ENCODE results near the gene ARSB.
"Not testable (repeated sequence)": the region's sequence is repeated elsewhere in the genome, so short reads cannot be mapped to it uniquely, and the experiment has no call there.

ARSB gene

GRCh38 chr5:78953092-78953800 is 31.9 kb downstream of the ARSB start:
- no peak for DNase-seq (ENCODE audit: low read depth)

DNA sequence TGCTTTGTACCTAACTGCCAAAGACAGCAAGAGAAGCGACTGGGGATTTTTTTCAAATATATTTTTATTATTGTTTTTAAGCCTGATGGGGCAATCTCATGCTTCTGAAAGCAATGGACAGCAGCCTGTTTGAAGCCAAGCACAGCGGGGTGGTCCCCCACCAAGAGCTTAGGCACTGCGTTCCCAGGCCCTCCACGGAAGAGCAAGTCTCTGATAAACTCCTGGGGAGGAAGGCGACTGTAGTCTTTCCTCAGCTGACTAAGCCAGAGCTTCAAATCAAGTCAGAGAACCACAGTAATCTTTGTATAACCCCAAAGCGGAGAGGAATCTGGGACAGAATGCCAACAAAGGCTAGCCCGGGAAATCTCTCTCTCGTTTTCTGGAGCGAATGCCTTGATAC is 54.4 kb downstream of the ARSB start:
- no peak for DNase-seq (ENCODE audit: low read depth)

DNA sequence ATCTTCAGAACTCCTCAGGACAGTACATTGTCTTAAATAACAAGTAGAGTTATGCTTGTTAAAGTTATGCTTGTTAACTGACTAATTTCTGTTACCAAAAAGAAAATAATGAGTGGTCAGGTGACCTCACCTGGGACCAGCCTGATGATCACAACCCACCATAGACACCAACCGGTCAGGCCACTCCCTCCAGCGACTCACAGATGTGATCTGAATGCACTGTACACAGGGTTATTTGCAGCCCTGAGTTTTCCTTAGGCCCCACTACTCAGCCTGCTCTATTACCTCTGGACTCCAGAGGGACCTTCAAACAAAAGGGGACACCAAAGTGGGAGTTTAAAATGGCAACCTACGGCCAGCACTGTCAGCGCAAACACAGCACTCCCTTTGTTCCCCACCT is 55.3 kb downstream of the ARSB start:
- DNase-seq (ENCODE audit: low read depth), result no peak

- no peak for DNase-seq (ENCODE audit: low read depth)
Observed at GRCh38 chr5:78927657-78928282, 57.3 kb downstream of the ARSB start.

DNA sequence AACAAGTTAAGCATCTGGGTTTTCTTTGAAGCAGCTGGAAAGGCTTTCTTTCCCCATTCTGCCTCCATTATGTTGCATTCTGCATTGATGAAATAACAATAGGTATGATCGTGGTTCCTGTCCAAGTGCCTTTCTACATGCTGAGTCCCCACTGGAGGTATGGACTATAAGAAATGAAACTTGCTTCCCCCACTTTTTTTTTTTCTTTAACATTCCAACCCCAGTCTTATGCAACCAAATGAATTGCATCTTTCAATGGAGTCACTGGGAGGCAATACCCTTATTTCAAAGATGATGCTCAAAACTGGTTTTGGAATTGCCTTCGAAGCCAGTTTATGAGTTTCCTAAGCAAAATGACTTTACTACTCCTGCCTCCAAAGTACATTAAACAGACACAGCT is 58.9 kb downstream of the ARSB start:
- DNase-seq (ENCODE audit: low read depth), result no peak

DNA sequence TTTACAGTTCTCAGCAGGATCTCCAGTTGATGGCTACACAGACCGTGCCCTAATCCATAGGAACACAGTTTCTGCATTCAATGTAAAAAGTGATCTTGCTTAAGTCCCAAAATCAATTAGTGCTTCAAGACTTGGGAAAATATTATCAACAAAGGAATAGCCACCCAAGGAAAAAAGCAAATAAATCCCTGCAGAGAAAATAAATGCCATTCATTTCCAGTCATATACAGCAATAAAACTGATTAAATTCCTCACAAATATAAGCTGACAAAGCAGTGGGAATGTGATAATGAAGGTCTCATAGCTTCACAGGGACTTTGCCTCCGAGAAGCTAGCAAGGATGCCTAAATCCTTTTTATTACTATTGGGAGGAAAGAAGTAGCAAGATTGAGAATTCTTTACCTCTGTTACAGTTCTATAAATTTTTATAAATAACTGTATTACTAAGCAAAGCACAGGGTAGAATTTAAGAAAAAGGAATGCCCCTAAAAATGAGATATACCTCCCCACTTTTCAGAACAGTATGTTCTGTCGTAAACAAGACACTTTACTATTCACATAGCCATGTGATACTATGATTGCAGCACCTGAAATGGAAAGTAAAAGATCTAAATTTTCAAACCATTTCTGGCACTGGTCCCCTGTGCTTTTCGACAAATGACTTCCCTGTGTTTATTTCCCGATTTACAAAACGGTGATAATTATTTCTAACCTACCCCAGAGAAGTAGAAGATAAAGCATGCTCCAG is 59.8 kb downstream of the ARSB start:
- DNase-seq (ENCODE audit: low read depth), result no peak

DNA sequence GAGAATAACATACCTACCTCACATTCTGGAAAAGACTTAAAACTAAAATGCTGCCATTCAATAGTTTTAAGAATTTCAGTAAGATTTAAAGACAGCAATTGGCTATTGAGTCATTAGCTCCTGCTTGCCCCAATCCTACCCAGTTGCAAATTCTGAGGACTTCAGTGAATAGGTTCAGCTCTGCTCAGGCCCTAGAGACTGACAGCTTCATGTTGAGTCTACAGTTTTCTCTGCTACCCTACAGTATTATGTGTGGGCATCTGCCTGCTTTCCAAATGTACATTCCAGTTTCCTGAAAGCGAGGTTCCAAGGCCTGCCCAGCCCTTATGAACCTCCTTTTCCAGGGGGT is 61.5 kb downstream of the ARSB start:
- DNase-seq (ENCODE audit: low read depth), result no peak

- DNase-seq (ENCODE audit: low read depth), result no peak
Observed at GRCh38 chr5:78922879-78923621, 62.1 kb downstream of the ARSB start.

GRCh38 chr5:78920604-78921003 is 64.5 kb downstream of the ARSB start:
- no peak for DNase-seq (ENCODE audit: low read depth)

DNA sequence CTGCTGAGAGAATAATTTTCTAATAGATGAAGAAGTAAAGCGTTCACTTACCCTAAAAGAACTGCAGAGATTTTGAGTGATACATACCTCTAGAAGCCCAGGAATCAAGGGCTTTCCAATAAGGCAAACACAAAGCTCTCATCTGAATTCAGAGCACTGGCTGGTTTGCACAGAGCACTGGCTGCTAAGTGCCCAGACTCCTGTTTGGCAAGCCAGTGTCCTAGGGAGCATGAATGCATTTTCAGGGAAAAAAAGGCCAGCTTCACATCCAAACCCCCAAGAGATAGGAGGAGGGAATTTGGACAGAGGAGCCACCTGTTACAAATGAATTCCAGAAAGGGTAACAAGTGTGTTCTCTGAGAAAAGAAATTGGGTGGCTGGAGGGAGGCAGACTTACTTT is 65.3 kb downstream of the ARSB start:
- no peak for DNase-seq (ENCODE audit: low read depth)

DNA sequence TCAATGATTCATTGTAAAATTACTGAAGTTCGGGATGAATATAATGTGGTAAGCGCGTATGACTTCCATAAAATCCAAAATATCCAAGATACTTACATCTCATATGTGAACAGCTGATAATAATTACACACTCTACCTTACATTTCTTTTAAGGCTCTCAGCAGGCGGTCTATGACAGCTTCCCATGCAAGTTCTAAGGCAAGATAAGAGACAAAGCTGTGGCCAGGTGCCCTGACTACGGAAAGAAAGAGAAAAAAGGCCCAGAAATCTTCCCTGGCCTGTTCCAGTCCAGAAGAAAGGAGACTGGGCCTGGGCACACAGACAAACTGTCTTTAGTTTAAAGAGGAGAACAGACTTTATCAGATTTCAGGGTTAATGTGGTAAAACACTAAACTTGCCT is 69.1 kb downstream of the ARSB start:
- DNase-seq (ENCODE audit: low read depth), result no peak

DNA sequence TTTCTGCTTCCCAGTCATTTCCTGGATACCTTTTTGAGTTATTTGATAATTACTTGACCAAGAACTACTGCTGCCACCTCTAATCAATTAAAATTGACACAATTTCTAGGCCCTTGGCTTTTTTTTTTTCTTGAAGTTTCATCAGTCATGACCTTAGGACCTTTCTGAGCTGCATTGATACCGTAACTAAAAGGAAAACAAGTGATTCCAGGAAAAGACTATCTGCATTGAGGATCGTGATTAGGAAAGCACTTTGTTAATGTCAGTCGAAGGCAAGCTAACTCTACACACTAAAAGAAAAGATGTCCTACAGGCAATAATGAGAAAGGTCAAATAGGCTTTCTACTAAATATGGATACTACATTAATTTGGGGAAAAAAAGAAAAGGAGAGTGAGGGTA is 69.9 kb downstream of the ARSB start:
- DNase-seq (ENCODE audit: low read depth), result no peak

- no peak for DNase-seq (ENCODE audit: low read depth)
Observed at GRCh38 chr5:78912811-78913210, 72.3 kb downstream of the ARSB start.

DNA sequence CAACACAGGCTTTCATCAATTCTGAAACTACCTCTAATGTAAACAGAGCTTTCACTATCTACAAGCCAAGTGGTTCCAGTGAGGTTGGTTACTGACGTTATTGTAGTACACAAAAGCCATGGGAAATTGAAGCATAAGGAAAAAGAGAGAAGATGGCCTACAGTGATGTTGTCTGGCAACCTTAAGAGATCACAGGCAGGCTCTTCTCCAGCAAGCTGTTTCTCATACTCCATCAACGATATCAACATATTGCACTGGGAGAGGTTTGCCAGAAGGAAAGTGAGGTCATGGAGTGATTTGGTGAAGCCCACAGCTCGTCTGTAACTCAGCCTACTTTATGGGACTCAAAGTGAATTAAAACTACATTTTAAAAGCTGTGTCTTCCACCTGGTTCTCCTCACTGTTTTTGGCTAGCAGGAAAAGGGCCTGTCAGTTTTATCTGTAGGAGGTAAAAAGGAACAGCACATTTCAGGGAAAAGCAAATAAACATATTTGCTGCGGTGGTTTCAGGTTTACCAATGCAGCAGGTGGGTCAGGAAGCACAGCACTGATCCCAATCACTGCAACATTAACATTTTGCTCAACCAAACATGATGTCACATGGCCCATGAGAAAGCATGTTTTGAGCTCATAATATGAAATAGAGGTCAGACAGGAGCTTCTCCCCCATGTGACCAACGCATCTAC is 72.9 kb downstream of the ARSB start:
- DNase-seq (ENCODE audit: low read depth), result no peak

DNA sequence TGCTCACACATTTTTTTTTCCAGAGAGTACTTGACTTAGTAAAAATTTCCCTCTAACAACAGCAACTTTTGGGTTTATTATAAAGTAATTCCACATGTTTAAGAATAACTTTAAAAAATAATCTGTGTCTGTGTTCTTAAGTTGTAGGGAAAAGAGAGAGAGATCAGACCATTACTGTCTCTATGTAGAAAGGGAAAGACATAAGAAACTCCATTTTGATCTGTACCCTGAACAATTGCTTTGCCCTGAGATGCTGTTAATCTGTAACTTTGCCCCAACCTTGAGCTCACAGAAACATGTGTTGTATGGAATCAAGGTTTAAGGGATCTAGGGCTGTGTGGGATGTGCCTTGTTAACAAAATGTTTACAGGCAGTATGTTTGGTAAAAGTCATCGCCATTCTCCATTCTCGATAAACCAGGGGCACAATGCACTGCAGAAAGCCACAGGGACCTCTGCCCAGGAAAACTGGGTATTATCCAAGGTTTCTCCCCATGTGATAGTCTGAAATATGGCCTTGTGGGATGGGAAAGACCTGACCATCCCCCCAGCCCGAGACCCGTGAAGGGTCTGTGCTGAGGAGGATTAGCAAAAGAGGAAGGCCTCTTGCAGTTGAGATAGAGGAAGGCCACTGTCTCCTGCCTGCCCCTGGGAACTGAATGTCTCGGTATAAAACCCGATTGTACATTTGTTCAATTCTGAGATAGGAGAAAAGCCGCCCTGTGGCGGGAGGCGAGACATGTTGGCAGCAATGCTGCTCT is 75.7 kb downstream of the ARSB start:
- not testable (repeated sequence) for DNase-seq (ENCODE audit: low read depth)

DNA sequence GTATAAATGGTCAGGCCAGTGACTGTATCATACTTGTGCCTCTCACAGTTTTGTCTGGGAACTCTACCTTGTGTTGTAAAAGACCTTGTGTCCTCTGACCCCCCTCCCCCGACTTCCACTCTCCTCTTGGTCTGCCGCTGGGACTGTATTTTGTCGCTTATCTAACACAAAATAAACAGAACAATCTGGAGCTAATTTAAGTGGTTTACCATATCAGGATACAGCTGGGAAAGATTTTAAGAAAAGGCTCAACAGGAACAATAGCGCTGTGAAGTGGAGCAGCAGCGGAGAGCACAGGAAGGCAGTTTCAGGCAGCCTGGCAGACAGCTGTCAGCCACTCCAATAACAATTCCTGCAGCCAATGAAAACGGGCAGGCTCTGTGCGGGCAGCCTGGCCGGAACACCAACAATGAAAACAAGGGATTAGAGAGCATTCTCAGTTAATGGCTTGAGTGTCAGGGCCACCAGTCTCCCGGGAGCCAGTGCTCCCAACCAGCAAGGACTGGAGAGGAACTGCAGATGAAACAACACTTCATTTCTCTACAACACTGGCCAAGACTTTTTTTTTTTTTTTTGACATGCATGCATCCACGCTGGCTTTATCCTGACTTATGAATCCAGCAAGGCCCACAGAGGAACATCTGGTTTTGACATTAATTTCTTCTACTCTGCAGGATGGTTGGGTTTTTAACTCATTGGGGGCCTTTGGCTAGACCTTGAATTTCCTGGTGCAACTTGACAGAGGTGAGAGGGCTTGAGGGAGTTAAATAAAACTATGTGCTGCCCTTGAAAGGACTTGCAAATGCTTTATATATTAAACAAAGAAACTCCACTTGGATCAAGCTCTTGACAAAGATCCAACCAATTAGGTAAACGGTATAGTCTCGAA is 76.7 kb downstream of the ARSB start:
- DNase-seq (ENCODE audit: low read depth), result no peak

DNA sequence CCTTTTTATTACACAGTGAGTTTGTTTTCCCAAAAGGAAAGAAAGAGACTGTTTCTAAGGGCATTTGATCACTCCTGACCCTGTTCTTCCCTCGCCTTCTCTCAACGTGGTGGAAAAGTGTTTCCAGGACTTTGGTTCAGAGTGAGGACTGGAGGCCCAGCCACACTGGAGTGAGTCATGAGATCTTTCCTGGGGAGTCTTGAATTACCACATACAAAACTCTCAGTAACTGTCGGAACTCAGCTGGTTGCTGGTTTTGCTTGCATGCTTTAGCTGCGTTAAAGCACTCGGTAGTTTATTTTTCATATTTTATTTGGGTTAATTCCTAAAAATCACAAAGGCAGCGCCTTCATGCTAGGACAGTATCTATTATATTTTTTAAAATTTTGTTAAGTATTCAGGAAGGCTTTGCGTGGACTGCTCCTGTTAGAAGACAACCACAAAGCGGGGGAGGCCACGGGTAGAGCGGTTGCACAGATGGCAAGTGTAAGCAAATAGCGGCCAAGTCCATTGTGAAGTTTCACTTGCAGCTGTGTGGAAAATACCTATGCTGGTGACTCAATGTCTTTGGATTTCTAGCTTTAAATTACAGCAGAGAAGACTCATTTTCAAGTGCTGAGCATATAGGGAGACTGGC is 77.7 kb downstream of the ARSB start:
- DNase-seq (ENCODE audit: low read depth), result no peak

DNA sequence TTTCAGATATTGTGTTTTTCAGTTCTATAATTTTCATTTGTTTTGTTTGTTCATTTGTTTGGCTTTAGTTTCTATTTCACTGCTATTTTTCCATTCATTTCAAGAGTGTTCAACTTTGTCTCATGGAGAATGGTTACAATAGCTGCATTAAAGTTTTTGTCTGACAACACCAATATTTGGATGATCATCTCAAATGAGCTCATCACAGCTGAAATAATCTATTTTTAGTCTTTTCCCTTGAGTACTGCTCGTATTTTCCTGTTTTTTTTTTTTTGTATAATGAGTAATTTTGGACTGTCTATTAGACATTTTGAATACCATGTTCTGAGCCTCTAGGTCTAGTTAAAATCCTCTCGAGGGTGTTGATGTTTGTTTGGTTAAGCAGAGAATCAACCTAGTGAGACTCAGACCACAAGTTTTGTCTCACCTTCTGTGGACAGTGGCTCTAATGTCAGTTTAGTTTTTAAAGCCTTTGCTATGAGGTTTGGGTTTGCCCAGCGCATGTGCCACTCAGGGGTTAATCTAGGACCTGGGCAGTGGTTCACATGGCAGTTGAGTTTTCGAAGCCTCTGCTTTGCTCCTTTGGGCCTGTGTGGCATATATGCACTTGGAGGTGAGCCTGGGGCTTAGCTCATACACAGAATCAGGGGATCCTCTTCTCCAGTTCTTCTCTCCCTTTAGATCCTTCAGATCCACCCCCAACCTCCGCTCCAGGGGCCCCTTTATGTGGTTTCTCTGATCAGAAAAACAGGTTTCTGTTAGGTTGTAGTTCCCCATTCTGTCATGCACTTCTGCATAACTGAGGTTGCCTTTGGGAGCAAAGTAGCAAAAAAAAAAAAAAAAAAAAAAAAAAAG is 79.8 kb downstream of the ARSB start:
- DNase-seq (ENCODE audit: low read depth), result no peak

- no peak for DNase-seq (ENCODE audit: low read depth)
Observed at GRCh38 chr5:78903861-78904260, 81.2 kb downstream of the ARSB start.
